Tibial nerve (tissue), 4 donors: ENCODE results near the gene AP1S3. TPM values are rescaled to one million over a fixed set of nuclear protein-coding genes. Genes with fewer than 3 reads are reported as not detected.
A peak's percentile ranks its signal among the peaks of the same experiment; 100 is the strongest.

Experiments used
- DNase-seq, 2 donors: peaks; one replicate each; pipeline ENCODE4 v3.0.0-alpha.2; 2019; ENCODE audit warnings: low spot score in 2 of 2
- H3K27ac ChIP-seq, 4 donors: fragments of 200-600 bp; sonication (generic) in 3 of 4; one replicate each; pipeline ENCODE4 v1.5.1; 2017 to 2019; ENCODE audit warnings: mild to moderate bottlenecking in 1 of 4
- H3K27me3 ChIP-seq, 2 donors: fragments of 200-600 bp; sonication (generic) in 1 of 2; one replicate each; pipeline versions ENCODE4 v1.5.1 to v1.6.0; 2017 to 2019
- H3K36me3 ChIP-seq, 3 donors: fragments of 200-600 bp; sonication (generic); one replicate each; pipeline ENCODE4 v1.5.1; 2018 to 2019
- H3K4me1 ChIP-seq, 4 donors: fragments of 200-600 bp; sonication (generic) in 3 of 4; one replicate each; pipeline ENCODE4 v1.5.1; 2017 to 2019
- H3K4me3 ChIP-seq, 4 donors: fragments of 200-600 bp; sonication (generic) in 3 of 4; one replicate each; pipeline ENCODE4 v1.5.1; 2017 to 2019; ENCODE audit warnings: mild to moderate bottlenecking in 1 of 4, moderate library complexity in 1 of 4
- H3K9me3 ChIP-seq, 4 donors: fragments of 200-600 bp; sonication (generic) in 3 of 4; one replicate each; pipeline ENCODE4 v1.5.1; 2017 to 2019
- EP300 ChIP-seq, 2 donors: sonication (generic); formaldehyde crosslinking; IDR thresholded peaks; one replicate each; pipeline ENCODE4 v1.6.1; 2017; ENCODE audit warnings: antibody characterized with exemption in 2 of 2, mild to moderate bottlenecking in 1 of 2
- POLR2A ChIP-seq, 2 donors: fragments of 450-650 bp; IDR thresholded peaks; one replicate each; pipeline ENCODE4 v1.6.1; 2017; ENCODE audit warnings: antibody characterized with exemption in 2 of 2, mild to moderate bottlenecking in 2 of 2, moderate library complexity in 2 of 2
- WGBS, 2 donors: methylation state at CpG; one replicate each; pipeline ENCODE4 v1.1.5; 2018; 5-methylcytosine and 5-hydroxymethylcytosine counted together
- total RNA-seq, 4 donors: library from RNA; depleted of rRNA; stranded (reverse); fragments of >200 nt; gene quantifications; one replicate each; pipeline ENCODE4 v1.1.0, GENCODE V29; 2016
- TF ChIP-seq, protein P1 (sequence below), 5 experiments: fragments of 200-600 bp in 3 of 5; fragments of 450-650 bp in 2 of 5; sonication (generic) in 3 of 5; IDR thresholded peaks; one replicate each; pipeline ENCODE4 v1.5.1; 2016 to 2019; ENCODE audit warnings: antibody characterized with exemption in 5 of 5, mild to moderate bottlenecking in 3 of 5, moderate library complexity in 2 of 5

AP1S3 gene
- total RNA-seq, 4 donors from 2014 or later, result 0.59 to 1.5 (median 1.0) TPM; not detected in 1

GRCh38 chr2:223835701-223836532, 1.5 kb downstream of the AP1S3 start:
- TF ChIP-seq, protein P1, sequence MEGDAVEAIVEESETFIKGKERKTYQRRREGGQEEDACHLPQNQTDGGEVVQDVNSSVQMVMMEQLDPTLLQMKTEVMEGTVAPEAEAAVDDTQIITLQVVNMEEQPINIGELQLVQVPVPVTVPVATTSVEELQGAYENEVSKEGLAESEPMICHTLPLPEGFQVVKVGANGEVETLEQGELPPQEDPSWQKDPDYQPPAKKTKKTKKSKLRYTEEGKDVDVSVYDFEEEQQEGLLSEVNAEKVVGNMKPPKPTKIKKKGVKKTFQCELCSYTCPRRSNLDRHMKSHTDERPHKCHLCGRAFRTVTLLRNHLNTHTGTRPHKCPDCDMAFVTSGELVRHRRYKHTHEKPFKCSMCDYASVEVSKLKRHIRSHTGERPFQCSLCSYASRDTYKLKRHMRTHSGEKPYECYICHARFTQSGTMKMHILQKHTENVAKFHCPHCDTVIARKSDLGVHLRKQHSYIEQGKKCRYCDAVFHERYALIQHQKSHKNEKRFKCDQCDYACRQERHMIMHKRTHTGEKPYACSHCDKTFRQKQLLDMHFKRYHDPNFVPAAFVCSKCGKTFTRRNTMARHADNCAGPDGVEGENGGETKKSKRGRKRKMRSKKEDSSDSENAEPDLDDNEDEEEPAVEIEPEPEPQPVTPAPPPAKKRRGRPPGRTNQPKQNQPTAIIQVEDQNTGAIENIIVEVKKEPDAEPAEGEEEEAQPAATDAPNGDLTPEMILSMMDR (IDR thresholded peaks at IDR 0.05), result no peak

GRCh38 chr2:223834431-223834830, 3.0 kb downstream of the AP1S3 start:
- H3K4me1 ChIP-seq, result peaks cover 0 to 9% (median 6%) of the 10 kb centered on the region in 4 donors
- H3K27me3 ChIP-seq, result no peaks in the 10 kb centered on the region
- no peak overlapping the region for H3K4me3 ChIP-seq
- H3K9me3 ChIP-seq, result no peaks in the 10 kb centered on the region
- no peak overlapping the region for H3K27ac ChIP-seq
- TF ChIP-seq, protein P1 (IDR thresholded peaks at IDR 0.05), result no peak
- TF ChIP-seq EP300 (IDR thresholded peaks at IDR 0.05), result no peak
- TF ChIP-seq POLR2A (IDR thresholded peaks at IDR 0.05), result no peak
- DNase-seq, result no peak
- 96 to 100% methylated on average over 1 of the region's 1 CpG for WGBS, 2 donors
- no peaks in the 10 kb centered on the region for H3K36me3 ChIP-seq

More at GRCh38 chr2:223835701-223836532, 1.5 kb downstream of the AP1S3 start:
- Histone ChIP-seq H3K9me3 (no peaks in the 10 kb centered on the region), H3K27me3 (no peaks in the 10 kb centered on the region), H3K4me3 (no peak overlapping the region), H3K27ac (peak overlapping the region in 1 of 4 donors; percentile 84), H3K36me3 (no peaks in the 10 kb centered on the region), H3K4me1 (peaks cover 0 to 9% (median 6%) of the 10 kb centered on the region in 4 donors)
- WGBS, 2 donors, result 76 to 86% methylated on average over 10 to 12 of the region's 15 CpGs
- no peak for DNase-seq

GRCh38 chr2:223832241-223832903, 5.0 kb downstream of the AP1S3 start:
- Histone ChIP-seq H3K36me3 (no peaks in the 10 kb centered on the region), H3K4me3 (no peak overlapping the region), H3K27me3 (no peaks in the 10 kb centered on the region), H3K4me1 (peaks cover 0 to 9% (median 6%) of the 10 kb centered on the region in 4 donors), H3K27ac (no peak overlapping the region), H3K9me3 (no peaks in the 10 kb centered on the region)
- DNase-seq, result no peak
- 27 to 31% methylated on average over 8 of the region's 8 CpGs for WGBS, 2 donors
- TF ChIP-seq POLR2A (IDR thresholded peaks at IDR 0.05), result no peak
- no peak for TF ChIP-seq EP300 (IDR thresholded peaks at IDR 0.05)
- TF ChIP-seq, protein P1 (IDR thresholded peaks at IDR 0.05), result no peak

DNA sequence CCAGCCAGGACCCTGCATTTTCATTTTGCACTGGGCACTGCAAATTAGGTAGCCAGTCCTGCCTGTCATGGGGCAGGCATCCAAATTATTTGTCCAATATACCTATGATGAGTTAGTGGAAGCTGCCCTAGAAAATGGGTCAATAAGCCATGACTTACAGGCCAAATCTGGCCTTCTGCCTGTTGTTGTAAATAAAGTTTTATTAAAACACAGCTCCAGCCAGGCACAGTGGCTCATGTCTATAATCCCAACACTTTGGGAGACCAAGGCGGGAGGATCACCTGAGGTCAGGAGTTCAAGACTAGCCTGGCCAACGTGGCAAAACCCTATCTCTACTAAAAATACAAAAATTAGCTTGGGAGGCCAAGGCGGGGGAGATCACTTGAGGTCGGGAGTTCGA, 8.3 kb downstream of the AP1S3 start:
- Histone ChIP-seq H3K4me3 (no peak overlapping the region), H3K9me3 (no peaks in the 10 kb centered on the region), H3K4me1 (no peaks in the 10 kb centered on the region), H3K27ac (no peak overlapping the region), H3K36me3 (no peaks in the 10 kb centered on the region), H3K27me3 (no peaks in the 10 kb centered on the region)
- 92 to 94% methylated on average over 5 of the region's 5 CpGs for WGBS, 2 donors
- TF ChIP-seq EP300 (IDR thresholded peaks at IDR 0.05) (no peak), POLR2A (IDR thresholded peaks at IDR 0.05) (no peak)
- TF ChIP-seq, protein P1 (IDR thresholded peaks at IDR 0.05), result no peak
- no peak for DNase-seq

DNA sequence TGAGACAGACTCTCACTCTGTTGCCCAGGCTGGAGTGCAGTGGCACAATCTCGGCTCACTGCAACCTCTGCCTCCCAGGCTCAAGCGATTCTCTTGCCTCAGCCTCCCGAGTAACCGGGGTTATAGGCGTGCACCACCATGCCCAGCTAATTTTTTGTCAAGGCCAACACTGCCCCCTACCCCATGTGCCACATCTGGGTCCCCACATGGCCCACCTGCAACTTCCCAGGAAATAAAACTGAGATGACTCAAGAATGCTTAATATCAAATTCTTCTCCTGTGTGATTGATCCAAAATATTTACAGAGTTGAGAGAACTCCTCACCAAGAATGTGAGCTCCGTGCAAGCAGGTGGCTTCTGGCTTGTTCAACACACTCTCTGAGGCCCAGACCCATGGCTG, 9.1 kb downstream of the AP1S3 start:
- 91 to 97% methylated on average over 6 of the region's 6 CpGs for WGBS, 2 donors
- H3K27me3 ChIP-seq, result no peaks in the 10 kb centered on the region
- DNase-seq, result no peak

More for the DNA sequence above, 9.1 kb downstream of the AP1S3 start:
- Histone ChIP-seq H3K27ac (no peak overlapping the region), H3K4me3 (no peak overlapping the region), H3K36me3 (no peaks in the 10 kb centered on the region), H3K9me3 (no peaks in the 10 kb centered on the region), H3K4me1 (no peaks in the 10 kb centered on the region)
- TF ChIP-seq EP300 (IDR thresholded peaks at IDR 0.05), result no peak
- TF ChIP-seq, protein P1 (IDR thresholded peaks at IDR 0.05), result no peak
- no peak for TF ChIP-seq POLR2A (IDR thresholded peaks at IDR 0.05)
